AG10803 (cell line): Measurements from ENCODE around the gene DIO1.

Experiments
- DNase-seq: peaks from one replicate; pipeline ENCODE4 v3.0.0; 2010; ENCODE audit warnings: low read depth
- H3K4me3 ChIP-seq: 2 replicates; pipeline ENCODE4 v1.5.1; 2011; ENCODE audit warnings: mild to moderate bottlenecking, low read length, control low read depth
- TF ChIP-seq, protein P1 (sequence below): conservative IDR thresholded peaks from 2 replicates; pipeline ENCODE4 v1.5.1; 2011; ENCODE audit warnings: mild to moderate bottlenecking, low read length, control low read depth, inconsistent platforms

DIO1 gene

GRCh38 chr1:53931523-53931922 lies 37.5 kb downstream of the DIO1 start:
- TF ChIP-seq, protein P1, sequence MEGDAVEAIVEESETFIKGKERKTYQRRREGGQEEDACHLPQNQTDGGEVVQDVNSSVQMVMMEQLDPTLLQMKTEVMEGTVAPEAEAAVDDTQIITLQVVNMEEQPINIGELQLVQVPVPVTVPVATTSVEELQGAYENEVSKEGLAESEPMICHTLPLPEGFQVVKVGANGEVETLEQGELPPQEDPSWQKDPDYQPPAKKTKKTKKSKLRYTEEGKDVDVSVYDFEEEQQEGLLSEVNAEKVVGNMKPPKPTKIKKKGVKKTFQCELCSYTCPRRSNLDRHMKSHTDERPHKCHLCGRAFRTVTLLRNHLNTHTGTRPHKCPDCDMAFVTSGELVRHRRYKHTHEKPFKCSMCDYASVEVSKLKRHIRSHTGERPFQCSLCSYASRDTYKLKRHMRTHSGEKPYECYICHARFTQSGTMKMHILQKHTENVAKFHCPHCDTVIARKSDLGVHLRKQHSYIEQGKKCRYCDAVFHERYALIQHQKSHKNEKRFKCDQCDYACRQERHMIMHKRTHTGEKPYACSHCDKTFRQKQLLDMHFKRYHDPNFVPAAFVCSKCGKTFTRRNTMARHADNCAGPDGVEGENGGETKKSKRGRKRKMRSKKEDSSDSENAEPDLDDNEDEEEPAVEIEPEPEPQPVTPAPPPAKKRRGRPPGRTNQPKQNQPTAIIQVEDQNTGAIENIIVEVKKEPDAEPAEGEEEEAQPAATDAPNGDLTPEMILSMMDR = no peak
- H3K4me3 ChIP-seq = no peak overlapping the region
- DNase-seq = no peak

GRCh38 chr1:53934170-53934765 lies 40.3 kb downstream of the DIO1 start:
- DNase-seq = no peak
- TF ChIP-seq, protein P1 = no peak
- no peak overlapping the region for H3K4me3 ChIP-seq

GRCh38 chr1:53936430-53936829 lies 42.4 kb downstream of the DIO1 start:
- H3K4me3 ChIP-seq = no peak overlapping the region
- TF ChIP-seq, protein P1 = no peak

GRCh38 chr1:53938136-53938830 lies 44.3 kb downstream of the DIO1 start:
- DNase-seq = no peak
- no peak overlapping the region for H3K4me3 ChIP-seq

More at GRCh38 chr1:53936430-53936829, 42.4 kb downstream of the DIO1 start:
- DNase-seq = no peak

GRCh38 chr1:53942127-53942957 lies 48.4 kb downstream of the DIO1 start:
- TF ChIP-seq, protein P1 = no peak
- DNase-seq = no peak
- no peak overlapping the region for H3K4me3 ChIP-seq

More at GRCh38 chr1:53938136-53938830, 44.3 kb downstream of the DIO1 start:
- TF ChIP-seq, protein P1 = no peak

- DNase-seq = no peak
- TF ChIP-seq, protein P1 = no peak
- no peak overlapping the region for H3K4me3 ChIP-seq
These were observed 49.1 kb downstream of the DIO1 start for GRCh38 chr1:53943090-53943489.
